LNCaP clone FGC (cell line): Measurements from ENCODE around the gene SLC8A3.

Source experiments
- DNase-seq: peaks from one replicate; pipeline ENCODE4 v3.0.0-alpha.2; 2011; ENCODE audit warnings: low read depth
- H3K4me3 ChIP-seq: 2 replicates; pipeline ENCODE4 v1.5.1; 2011; ENCODE audit warnings: mild to moderate bottlenecking, low read depth, low read length, control low read depth
- TF ChIP-seq, protein P1 (sequence below): IDR thresholded peaks from 2 replicates; pipeline ENCODE4 v1.5.1; 2012; ENCODE audit warnings: mild to moderate bottlenecking; ENCODE audit not compliant: control insufficient read depth, insufficient read depth; ENCODE audit errors: extremely low read depth

SLC8A3 gene

DNA sequence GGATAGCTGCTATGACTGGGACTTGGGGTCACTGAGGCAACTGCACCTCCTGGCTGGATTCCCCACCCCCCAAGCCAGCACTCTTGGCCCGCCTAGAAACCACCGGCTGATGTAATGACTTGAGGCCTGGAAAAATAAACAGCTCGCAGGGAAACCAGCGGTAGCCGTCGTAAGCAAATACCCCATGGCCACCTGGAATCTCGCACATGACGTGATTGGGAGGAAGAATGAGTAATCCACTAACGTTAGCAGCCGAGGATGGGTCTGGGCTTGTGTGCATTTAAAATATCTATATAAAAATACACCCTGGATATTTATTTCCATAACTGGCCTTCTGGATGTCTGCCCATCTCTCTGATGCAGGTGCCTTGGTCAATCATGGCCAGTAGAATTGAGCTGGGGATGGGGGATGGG lies 189.5 kb downstream of the SLC8A3 start:
- TF ChIP-seq, protein P1, sequence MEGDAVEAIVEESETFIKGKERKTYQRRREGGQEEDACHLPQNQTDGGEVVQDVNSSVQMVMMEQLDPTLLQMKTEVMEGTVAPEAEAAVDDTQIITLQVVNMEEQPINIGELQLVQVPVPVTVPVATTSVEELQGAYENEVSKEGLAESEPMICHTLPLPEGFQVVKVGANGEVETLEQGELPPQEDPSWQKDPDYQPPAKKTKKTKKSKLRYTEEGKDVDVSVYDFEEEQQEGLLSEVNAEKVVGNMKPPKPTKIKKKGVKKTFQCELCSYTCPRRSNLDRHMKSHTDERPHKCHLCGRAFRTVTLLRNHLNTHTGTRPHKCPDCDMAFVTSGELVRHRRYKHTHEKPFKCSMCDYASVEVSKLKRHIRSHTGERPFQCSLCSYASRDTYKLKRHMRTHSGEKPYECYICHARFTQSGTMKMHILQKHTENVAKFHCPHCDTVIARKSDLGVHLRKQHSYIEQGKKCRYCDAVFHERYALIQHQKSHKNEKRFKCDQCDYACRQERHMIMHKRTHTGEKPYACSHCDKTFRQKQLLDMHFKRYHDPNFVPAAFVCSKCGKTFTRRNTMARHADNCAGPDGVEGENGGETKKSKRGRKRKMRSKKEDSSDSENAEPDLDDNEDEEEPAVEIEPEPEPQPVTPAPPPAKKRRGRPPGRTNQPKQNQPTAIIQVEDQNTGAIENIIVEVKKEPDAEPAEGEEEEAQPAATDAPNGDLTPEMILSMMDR = no peak
- no peak for DNase-seq
- no peak overlapping the region for H3K4me3 ChIP-seq

DNA sequence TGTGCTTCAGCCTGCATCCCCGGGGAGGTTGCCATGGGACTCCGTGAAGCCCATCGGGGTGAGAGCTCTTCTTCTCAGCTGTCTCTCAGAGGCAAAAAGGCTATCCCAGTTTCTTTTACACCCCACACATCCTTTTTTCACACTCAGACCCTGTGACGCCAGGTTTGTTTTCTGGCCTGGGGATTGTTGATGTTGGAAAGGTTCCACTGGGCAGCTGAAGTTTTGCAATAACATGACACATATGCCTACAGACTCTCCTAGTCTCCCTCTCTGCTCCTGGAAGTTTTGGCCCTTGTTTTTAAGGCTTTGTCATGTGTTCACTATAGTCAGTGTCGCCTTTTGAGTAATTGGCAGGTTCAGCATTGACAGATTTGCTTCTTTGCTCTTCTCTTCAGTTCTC lies 190.9 kb downstream of the SLC8A3 start:
- H3K4me3 ChIP-seq = no peak overlapping the region
- TF ChIP-seq, protein P1 = no peak
- DNase-seq = peak; percentile 27

GRCh38 chr14:69996216-69996615 lies 192.5 kb downstream of the SLC8A3 start:
- H3K4me3 ChIP-seq = no peak overlapping the region
- TF ChIP-seq, protein P1 = no peak
- no peak for DNase-seq
